ENCODE data around the gene FBN1.

Gene FBN1

DNA sequence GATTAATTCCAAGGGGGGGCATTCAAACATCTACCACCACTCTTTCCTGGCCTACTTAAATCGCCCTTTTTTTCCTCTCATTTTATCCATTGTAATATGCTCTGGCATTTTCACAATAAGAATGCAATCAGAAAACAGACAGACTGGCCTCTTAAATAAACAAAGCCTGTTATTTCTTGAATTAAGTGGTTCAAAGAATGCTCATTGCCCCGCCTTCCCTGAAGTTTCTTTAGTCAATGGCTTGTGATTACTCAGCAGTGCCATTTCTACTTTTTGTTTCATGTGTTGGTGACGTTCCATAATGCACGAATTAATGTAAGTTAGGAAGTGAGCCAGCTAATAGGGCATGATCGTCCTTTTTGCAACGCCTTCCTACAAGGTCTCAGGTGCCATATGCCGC lies 68.0 kb downstream of the FBN1 start:
- no peak overlapping the region for H3K4me3 ChIP-seq (ENCODE audit: insufficient read length, low read depth)
- H3K36me3 ChIP-seq (ENCODE audit: insufficient read depth, insufficient read length, low read length), result no peaks in the 10 kb centered on the region
- H3K27me3 ChIP-seq (ENCODE audit: insufficient read depth, insufficient read length), result no peaks in the 10 kb centered on the region
- no peak for DNase-seq (ENCODE audit: low read depth, low spot score)
- no peak overlapping the region for H3K9ac ChIP-seq (ENCODE audit: insufficient read length, low read depth)
- no peak for TF ChIP-seq SUZ12 (IDR thresholded peaks at IDR 0.05; ENCODE audit: extremely low read depth, insufficient read depth, insufficient read length)
- TF ChIP-seq YY1 (IDR thresholded peaks at IDR 0.05; ENCODE audit: insufficient read depth, insufficient read length), result no peak
- no peak for TF ChIP-seq ZNF274 (IDR thresholded peaks at IDR 0.05; ENCODE audit: low read depth, low read length)
- H3K4me1 ChIP-seq (ENCODE audit: insufficient read depth, insufficient read length), result no peaks in the 10 kb centered on the region
- no peaks in the 10 kb centered on the region for H3K9me3 ChIP-seq (ENCODE audit: insufficient read depth, low read length)

DNA sequence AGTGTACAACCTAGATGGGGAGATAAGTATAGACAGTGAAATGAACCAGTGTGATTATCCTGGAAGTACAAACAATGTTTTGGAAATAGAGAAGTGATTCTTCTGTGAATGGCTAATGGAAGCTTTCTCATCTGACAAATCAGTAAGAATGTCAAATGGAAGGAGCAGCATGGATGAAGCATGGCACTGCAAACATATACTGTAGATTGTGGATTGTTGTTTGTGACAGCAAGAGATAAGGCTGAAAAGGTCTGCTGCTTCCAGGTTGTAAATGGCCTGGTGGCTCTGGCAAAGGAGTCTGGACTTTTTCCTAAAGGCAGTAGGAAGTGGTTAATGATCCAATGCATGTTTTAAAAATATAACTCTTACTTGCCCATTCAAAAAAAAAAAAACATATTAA lies 71.3 kb downstream of the FBN1 start:
- H3K36me3 ChIP-seq (ENCODE audit: insufficient read depth, insufficient read length, low read length), result no peaks in the 10 kb centered on the region
- H3K4me3 ChIP-seq (ENCODE audit: insufficient read length, low read depth), result no peak overlapping the region
- H3K27me3 ChIP-seq (ENCODE audit: insufficient read depth, insufficient read length), result no peaks in the 10 kb centered on the region
- TF ChIP-seq YY1 (IDR thresholded peaks at IDR 0.05; ENCODE audit: insufficient read depth, insufficient read length) (no peak), SUZ12 (IDR thresholded peaks at IDR 0.05; ENCODE audit: extremely low read depth, insufficient read depth, insufficient read length) (no peak), ZNF274 (IDR thresholded peaks at IDR 0.05; ENCODE audit: low read depth, low read length) (no peak)
- H3K9ac ChIP-seq (ENCODE audit: insufficient read length, low read depth), result no peak overlapping the region
- H3K9me3 ChIP-seq (ENCODE audit: insufficient read depth, low read length), result no peaks in the 10 kb centered on the region
- H3K4me1 ChIP-seq (ENCODE audit: insufficient read depth, insufficient read length), result no peaks in the 10 kb centered on the region
- no peak for DNase-seq (ENCODE audit: low read depth, low spot score)

DNA sequence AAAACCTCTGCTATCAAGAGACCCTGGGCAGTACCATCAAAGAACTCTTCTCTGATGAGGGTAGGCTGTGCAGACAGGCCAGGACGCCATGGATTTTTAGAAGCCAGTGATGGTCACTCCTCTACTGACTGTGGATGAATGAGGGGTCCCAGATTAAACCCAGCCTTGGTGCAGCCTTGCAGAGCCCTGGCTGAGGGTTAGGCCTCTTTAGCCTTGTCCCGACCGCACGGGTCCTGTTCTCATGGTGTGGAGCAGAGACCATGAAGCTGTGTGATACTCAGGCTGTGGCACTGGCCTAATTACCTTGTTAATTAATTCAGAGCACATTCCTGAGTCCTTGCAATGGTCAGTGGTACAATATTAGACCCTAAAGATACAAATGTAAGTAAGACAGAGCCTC lies 71.7 kb downstream of the FBN1 start:
- no peaks in the 10 kb centered on the region for H3K4me1 ChIP-seq (ENCODE audit: insufficient read depth, insufficient read length)
- no peak overlapping the region for H3K4me3 ChIP-seq (ENCODE audit: insufficient read length, low read depth)
- no peaks in the 10 kb centered on the region for H3K36me3 ChIP-seq (ENCODE audit: insufficient read depth, insufficient read length, low read length)
- TF ChIP-seq YY1 (IDR thresholded peaks at IDR 0.05; ENCODE audit: insufficient read depth, insufficient read length) (no peak), SUZ12 (IDR thresholded peaks at IDR 0.05; ENCODE audit: extremely low read depth, insufficient read depth, insufficient read length) (no peak), ZNF274 (IDR thresholded peaks at IDR 0.05; ENCODE audit: low read depth, low read length) (no peak)
- H3K9ac ChIP-seq (ENCODE audit: insufficient read length, low read depth), result no peak overlapping the region
- H3K27me3 ChIP-seq (ENCODE audit: insufficient read depth, insufficient read length), result no peaks in the 10 kb centered on the region
- DNase-seq (ENCODE audit: low read depth, low spot score), result no peak
- H3K9me3 ChIP-seq (ENCODE audit: insufficient read depth, low read length), result no peaks in the 10 kb centered on the region

DNA sequence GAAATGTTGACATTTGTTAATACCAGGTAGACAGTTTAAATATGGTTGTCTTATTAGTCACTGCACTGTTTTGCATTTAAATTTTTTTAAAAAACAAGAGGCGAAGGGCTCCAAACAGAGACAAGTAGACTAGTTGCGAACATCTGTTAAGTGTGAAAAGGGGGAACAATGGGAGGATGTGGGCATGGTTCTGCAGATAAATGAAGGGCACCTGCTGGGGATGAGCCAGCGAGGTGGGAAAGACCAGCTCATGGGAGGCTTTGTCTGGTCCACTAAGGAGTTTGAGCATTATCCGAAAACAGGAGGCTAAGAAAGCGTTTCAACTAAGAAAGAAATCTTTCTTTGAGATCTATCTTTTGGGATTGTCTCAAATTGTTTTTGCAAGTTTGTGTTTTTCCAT lies 72.7 kb downstream of the FBN1 start:
- Histone ChIP-seq H3K4me1 (ENCODE audit: insufficient read depth, insufficient read length) (no peaks in the 10 kb centered on the region), H3K27me3 (ENCODE audit: insufficient read depth, insufficient read length) (no peaks in the 10 kb centered on the region), H3K36me3 (ENCODE audit: insufficient read depth, insufficient read length, low read length) (no peaks in the 10 kb centered on the region), H3K9me3 (ENCODE audit: insufficient read depth, low read length) (no peaks in the 10 kb centered on the region), H3K9ac (ENCODE audit: insufficient read length, low read depth) (no peak overlapping the region), H3K4me3 (ENCODE audit: insufficient read length, low read depth) (no peak overlapping the region)
- TF ChIP-seq SUZ12 (IDR thresholded peaks at IDR 0.05; ENCODE audit: extremely low read depth, insufficient read depth, insufficient read length) (no peak), YY1 (IDR thresholded peaks at IDR 0.05; ENCODE audit: insufficient read depth, insufficient read length) (no peak), ZNF274 (IDR thresholded peaks at IDR 0.05; ENCODE audit: low read depth, low read length) (no peak)
- no peak for DNase-seq (ENCODE audit: low read depth, low spot score)

DNA sequence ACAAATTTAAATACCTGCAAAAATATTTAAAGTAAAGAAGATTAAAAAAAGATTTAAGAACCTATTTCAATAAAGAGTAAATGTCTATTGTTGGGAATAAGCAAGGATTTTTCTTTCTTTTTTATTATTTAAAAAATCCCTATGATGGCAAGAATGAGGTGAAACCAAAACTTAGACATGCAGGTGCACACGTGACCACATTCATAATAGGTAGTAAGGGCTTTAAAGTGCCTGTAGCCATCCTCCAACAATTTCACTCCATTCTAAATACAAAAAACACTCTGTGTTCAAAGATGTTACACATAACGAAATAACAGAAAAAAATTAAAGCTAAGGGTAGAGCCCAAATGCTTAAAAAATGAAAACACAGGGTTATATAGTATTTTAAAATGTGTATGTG lies 74.0 kb downstream of the FBN1 start:
- no peak for DNase-seq (ENCODE audit: low read depth, low spot score)
- H3K36me3 ChIP-seq (ENCODE audit: insufficient read depth, insufficient read length, low read length), result no peaks in the 10 kb centered on the region
- H3K4me3 ChIP-seq (ENCODE audit: insufficient read length, low read depth), result no peak overlapping the region
- no peaks in the 10 kb centered on the region for H3K27me3 ChIP-seq (ENCODE audit: insufficient read depth, insufficient read length)
- no peaks in the 10 kb centered on the region for H3K9me3 ChIP-seq (ENCODE audit: insufficient read depth, low read length)
- TF ChIP-seq ZNF274 (IDR thresholded peaks at IDR 0.05; ENCODE audit: low read depth, low read length), result no peak
- TF ChIP-seq SUZ12 (IDR thresholded peaks at IDR 0.05; ENCODE audit: extremely low read depth, insufficient read depth, insufficient read length), result no peak
- no peak for TF ChIP-seq YY1 (IDR thresholded peaks at IDR 0.05; ENCODE audit: insufficient read depth, insufficient read length)
- H3K9ac ChIP-seq (ENCODE audit: insufficient read length, low read depth), result no peak overlapping the region
- no peaks in the 10 kb centered on the region for H3K4me1 ChIP-seq (ENCODE audit: insufficient read depth, insufficient read length)

DNA sequence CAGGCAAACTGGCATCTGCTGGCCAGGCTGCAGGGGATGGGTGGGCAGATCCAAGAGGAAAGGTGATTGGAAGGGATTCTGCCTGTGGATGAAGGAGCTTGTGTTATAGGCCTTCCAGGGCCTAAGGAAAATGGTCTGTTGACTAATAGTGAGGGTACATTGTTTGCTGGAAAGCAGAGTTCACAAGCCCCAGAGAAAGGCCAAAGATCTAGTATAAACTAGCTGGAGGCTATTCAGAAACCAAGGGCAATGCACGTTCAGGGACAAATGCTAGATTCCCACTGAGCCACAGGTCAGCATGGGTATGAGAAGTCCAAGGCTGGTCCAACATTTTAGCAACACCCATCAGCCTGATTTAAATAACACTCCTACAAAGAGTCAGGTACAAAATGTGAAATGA lies 74.7 kb downstream of the FBN1 start:
- TF ChIP-seq SUZ12 (IDR thresholded peaks at IDR 0.05; ENCODE audit: extremely low read depth, insufficient read depth, insufficient read length) (no peak), ZNF274 (IDR thresholded peaks at IDR 0.05; ENCODE audit: low read depth, low read length) (no peak), YY1 (IDR thresholded peaks at IDR 0.05; ENCODE audit: insufficient read depth, insufficient read length) (no peak)
- DNase-seq (ENCODE audit: low read depth, low spot score), result no peak
- H3K4me1 ChIP-seq (ENCODE audit: insufficient read depth, insufficient read length), result no peaks in the 10 kb centered on the region
- no peaks in the 10 kb centered on the region for H3K27me3 ChIP-seq (ENCODE audit: insufficient read depth, insufficient read length)
- H3K36me3 ChIP-seq (ENCODE audit: insufficient read depth, insufficient read length, low read length), result no peaks in the 10 kb centered on the region
- no peak overlapping the region for H3K4me3 ChIP-seq (ENCODE audit: insufficient read length, low read depth)
- no peaks in the 10 kb centered on the region for H3K9me3 ChIP-seq (ENCODE audit: insufficient read depth, low read length)
- H3K9ac ChIP-seq (ENCODE audit: insufficient read length, low read depth), result no peak overlapping the region

DNA sequence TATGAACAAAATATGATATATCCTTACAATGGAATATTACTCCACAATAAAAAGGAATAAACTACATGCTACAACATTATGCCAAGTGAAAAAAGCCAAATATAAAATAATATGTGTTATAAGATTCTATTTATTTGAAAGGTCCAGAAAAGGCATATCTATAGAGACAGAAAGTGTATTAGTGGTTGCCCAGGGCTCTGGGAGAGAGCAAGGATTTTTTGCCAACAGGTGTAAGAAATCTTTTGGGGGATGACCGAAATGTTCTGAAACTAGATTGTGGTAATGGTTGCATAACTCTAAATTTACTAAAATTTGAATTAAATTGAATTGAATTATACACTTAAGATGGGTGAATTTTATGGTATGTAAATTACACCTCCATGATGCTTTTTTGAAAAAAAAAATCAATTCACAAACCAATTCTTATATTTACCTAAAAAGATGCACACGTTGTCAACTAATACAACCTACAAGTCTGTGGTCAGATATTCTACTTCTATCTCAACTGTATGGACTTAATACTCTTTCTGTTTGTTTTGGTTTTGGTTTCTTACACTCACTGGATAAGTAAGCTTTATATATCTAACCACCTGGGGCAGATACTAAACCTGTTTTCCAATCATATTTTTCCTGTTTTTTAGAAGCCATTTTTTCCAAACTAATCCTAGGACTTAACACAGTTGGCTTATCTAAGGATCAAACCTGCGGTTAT lies 75.8 kb downstream of the FBN1 start:
- Histone ChIP-seq H3K4me1 (ENCODE audit: insufficient read depth, insufficient read length) (no peaks in the 10 kb centered on the region), H3K9ac (ENCODE audit: insufficient read length, low read depth) (no peak overlapping the region), H3K36me3 (ENCODE audit: insufficient read depth, insufficient read length, low read length) (no peaks in the 10 kb centered on the region), H3K4me3 (ENCODE audit: insufficient read length, low read depth) (no peak overlapping the region), H3K27me3 (ENCODE audit: insufficient read depth, insufficient read length) (no peaks in the 10 kb centered on the region), H3K9me3 (ENCODE audit: insufficient read depth, low read length) (no peaks in the 10 kb centered on the region)
- DNase-seq (ENCODE audit: low read depth, low spot score), result no peak
- TF ChIP-seq SUZ12 (IDR thresholded peaks at IDR 0.05; ENCODE audit: extremely low read depth, insufficient read depth, insufficient read length) (no peak), ZNF274 (IDR thresholded peaks at IDR 0.05; ENCODE audit: low read depth, low read length) (no peak), YY1 (IDR thresholded peaks at IDR 0.05; ENCODE audit: insufficient read depth, insufficient read length) (no peak)
